ENCODE results near the gene KLK2. TPM values are rescaled to one million over a fixed set of nuclear protein-coding genes. Genes with fewer than 3 reads are reported as not detected.

KLK2 gene
- total and polyA plus RNA-seq, 2 donors from 2014 or later, result not detected

DNA sequence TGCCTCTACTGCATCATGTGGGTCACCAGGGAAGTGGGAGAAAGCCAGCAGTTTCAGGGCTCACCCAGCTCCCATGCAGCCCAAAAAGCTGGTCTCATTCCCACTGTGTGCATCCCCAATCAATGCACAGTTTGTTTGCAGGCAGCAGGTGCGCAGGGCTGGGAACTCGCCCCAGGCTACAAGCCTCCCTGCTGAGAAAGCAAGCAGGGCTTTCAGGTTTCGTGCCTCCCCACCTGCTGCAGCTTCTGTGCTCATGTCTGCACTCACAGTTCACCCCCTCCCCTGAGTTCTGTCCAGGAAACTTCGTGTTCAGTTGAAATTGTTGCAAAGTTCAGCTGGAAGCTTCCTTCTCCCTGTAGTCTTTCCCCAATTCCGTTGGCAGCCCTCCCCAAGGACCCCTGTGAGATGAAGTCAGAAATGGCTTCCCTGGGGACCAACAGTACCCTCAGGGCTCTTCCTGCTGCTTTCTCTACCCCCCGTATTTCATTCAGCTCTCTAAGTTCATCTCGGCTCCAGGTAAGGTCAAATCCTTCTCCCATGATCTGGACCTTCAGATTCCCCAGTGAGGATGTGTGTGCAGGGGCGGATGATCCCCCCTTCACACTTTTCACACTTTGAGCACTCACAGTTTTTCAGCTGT lies 28.8 kb upstream of the KLK2 start:
- FAIRE-seq, result no peak
- no peaks in the 10 kb centered on the region for H3K27me3 ChIP-seq (ENCODE audit: control insufficient read depth, insufficient read depth, low read length)
- TF ChIP-seq, protein P1, sequence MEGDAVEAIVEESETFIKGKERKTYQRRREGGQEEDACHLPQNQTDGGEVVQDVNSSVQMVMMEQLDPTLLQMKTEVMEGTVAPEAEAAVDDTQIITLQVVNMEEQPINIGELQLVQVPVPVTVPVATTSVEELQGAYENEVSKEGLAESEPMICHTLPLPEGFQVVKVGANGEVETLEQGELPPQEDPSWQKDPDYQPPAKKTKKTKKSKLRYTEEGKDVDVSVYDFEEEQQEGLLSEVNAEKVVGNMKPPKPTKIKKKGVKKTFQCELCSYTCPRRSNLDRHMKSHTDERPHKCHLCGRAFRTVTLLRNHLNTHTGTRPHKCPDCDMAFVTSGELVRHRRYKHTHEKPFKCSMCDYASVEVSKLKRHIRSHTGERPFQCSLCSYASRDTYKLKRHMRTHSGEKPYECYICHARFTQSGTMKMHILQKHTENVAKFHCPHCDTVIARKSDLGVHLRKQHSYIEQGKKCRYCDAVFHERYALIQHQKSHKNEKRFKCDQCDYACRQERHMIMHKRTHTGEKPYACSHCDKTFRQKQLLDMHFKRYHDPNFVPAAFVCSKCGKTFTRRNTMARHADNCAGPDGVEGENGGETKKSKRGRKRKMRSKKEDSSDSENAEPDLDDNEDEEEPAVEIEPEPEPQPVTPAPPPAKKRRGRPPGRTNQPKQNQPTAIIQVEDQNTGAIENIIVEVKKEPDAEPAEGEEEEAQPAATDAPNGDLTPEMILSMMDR (IDR thresholded peaks at IDR 0.05; ENCODE audit: borderline replicate concordance, extremely low read depth, insufficient read depth), result no peak

GRCh38 chr19:50850738-50851137 lies 22.5 kb upstream of the KLK2 start:
- no peaks in the 10 kb centered on the region for H3K4me1 ChIP-seq (ENCODE audit: control insufficient read depth in 2 of 3, insufficient read depth in 2 of 3, low read depth in 1 of 3, low read length in 3 of 3)
- intact Hi-C loops (cut with DNase I), result no loop called here
- TF ChIP-seq, protein P1 (IDR thresholded peaks at IDR 0.05; ENCODE audit: borderline replicate concordance, extremely low read depth, insufficient read depth), result no peak
- H3K4me3 ChIP-seq (ENCODE audit: low read length in 3 of 3), result no peak overlapping the region
- H3K27ac ChIP-seq (ENCODE audit: low read depth in 2 of 2, low read length in 2 of 2), result no peak overlapping the region
- DNase-seq (no peak), FAIRE-seq (no peak)
- H3K36me3 ChIP-seq (ENCODE audit: control insufficient read depth in 2 of 3, insufficient read depth in 3 of 3, low read length in 3 of 3), result no peaks in the 10 kb centered on the region
- no peak overlapping the region for H3K9ac ChIP-seq (ENCODE audit: low read length in 3 of 3)
- H3K9me3 ChIP-seq (ENCODE audit: control insufficient read depth in 2 of 3, insufficient read depth in 1 of 3, low read length in 3 of 3), result no peaks in the 10 kb centered on the region
- no peaks in the 10 kb centered on the region for H3K27me3 ChIP-seq (ENCODE audit: control insufficient read depth, insufficient read depth, low read length)

More for the DNA sequence above, 28.8 kb upstream of the KLK2 start:
- no peak for DNase-seq
- no peaks in the 10 kb centered on the region for H3K36me3 ChIP-seq (ENCODE audit: control insufficient read depth in 2 of 3, insufficient read depth in 3 of 3, low read length in 3 of 3)
- no peaks in the 10 kb centered on the region for H3K9me3 ChIP-seq (ENCODE audit: control insufficient read depth in 2 of 3, insufficient read depth in 1 of 3, low read length in 3 of 3)
- no peak overlapping the region for H3K4me3 ChIP-seq (ENCODE audit: low read length in 3 of 3)
- no peak overlapping the region for H3K27ac ChIP-seq (ENCODE audit: low read depth in 2 of 2, low read length in 2 of 2)
- H3K4me1 ChIP-seq (ENCODE audit: control insufficient read depth in 2 of 3, insufficient read depth in 2 of 3, low read depth in 1 of 3, low read length in 3 of 3), result no peaks in the 10 kb centered on the region
- H3K9ac ChIP-seq (ENCODE audit: low read length in 3 of 3), result no peak overlapping the region
- intact Hi-C loops (cut with DNase I), result no loop called here

GRCh38 chr19:50851620-50852019 lies 21.6 kb upstream of the KLK2 start:
- Histone ChIP-seq H3K36me3 (ENCODE audit: control insufficient read depth in 2 of 3, insufficient read depth in 3 of 3, low read length in 3 of 3) (no peaks in the 10 kb centered on the region), H3K9ac (ENCODE audit: low read length in 3 of 3) (no peak overlapping the region), H3K9me3 (ENCODE audit: control insufficient read depth in 2 of 3, insufficient read depth in 1 of 3, low read length in 3 of 3) (no peaks in the 10 kb centered on the region), H3K27ac (ENCODE audit: low read depth in 2 of 2, low read length in 2 of 2) (no peak overlapping the region), H3K27me3 (ENCODE audit: control insufficient read depth, insufficient read depth, low read length) (no peaks in the 10 kb centered on the region), H3K4me1 (ENCODE audit: control insufficient read depth in 2 of 3, insufficient read depth in 2 of 3, low read depth in 1 of 3, low read length in 3 of 3) (no peaks in the 10 kb centered on the region), H3K4me3 (ENCODE audit: low read length in 3 of 3) (no peak overlapping the region)
- FAIRE-seq (no peak), DNase-seq (no peak)
- TF ChIP-seq, protein P1 (IDR thresholded peaks at IDR 0.05; ENCODE audit: borderline replicate concordance, extremely low read depth, insufficient read depth), result no peak
- intact Hi-C loops (cut with DNase I), result no loop called here

All from kidney (tissue), 14 donors.